Measurements from ENCODE around the gene ALDH7A1.
A peak's percentile ranks its signal among the peaks of the same experiment; 100 is the strongest.

ALDH7A1 gene

DNA sequence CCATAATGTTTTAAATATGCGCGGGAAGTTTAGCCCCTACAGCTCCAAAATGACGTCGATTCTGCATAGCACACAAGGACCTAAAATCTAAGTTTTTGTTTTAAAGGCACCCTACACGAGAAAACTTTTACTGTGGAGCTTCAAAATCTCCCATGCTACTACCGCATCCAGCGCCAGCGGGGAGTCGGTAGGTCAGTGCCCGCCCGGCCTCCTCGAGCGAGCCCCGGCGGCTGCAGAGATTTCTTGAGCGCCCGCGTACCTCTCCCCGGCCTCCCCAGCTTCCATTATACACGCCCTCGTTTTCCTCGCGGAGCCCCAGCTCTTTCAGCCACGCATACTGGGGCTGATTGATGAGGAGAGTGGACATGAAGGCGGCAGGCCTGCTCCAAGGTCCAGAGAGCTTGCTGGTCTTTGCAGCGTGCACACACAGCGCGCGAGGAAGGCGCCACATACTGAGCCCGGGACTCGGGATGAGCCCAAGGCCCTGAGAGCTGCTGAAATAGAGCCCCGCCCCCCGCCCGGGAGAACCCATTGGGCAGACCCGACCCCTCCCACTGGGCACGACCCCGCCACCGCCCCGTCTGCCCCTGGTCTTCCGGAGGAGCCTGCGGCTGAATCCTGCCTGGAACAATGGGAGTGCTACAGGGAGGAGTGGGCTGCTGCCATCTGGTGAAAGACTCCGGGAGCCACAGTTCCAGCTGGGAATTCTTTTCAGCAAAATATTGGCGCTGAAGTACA is at the start of gene ALDH7A1:
Gene ALDH7A1, minus strand, starts transcription at position 472 of the 738 bp plus-strand sequence. Its CDS starts 21 bp downstream, at position 451.
- Histone ChIP-seq H4K20me1 (ENCODE audit: low read depth, low read length) (no peaks in the 10 kb centered on the region), H3K36me3 (ENCODE audit: low read length) (no peaks in the 10 kb centered on the region), H3K27me3 (ENCODE audit: low read length) (no peaks in the 10 kb centered on the region), H2AFZ (ENCODE audit: low read depth, low read length, severe bottlenecking) (peak within 1 kb of the TSS; percentile 7), H3K9me3 (ENCODE audit: insufficient read depth, low read length) (no peaks in the 10 kb centered on the region), H3K4me2 (ENCODE audit: low read depth, low read length, poor library complexity, severe bottlenecking) (no peak within 1 kb of the TSS), H3K4me3 (ENCODE audit: insufficient read depth, low read length, poor library complexity, severe bottlenecking) (no peak within 1 kb of the TSS), H3K9me2 (replicated peaks; ENCODE audit: insufficient read depth, low read length) (no peaks in the 10 kb centered on the region), H3K79me2 (ENCODE audit: insufficient read depth, low read length) (no peaks in the 10 kb centered on the region), H3K9ac (ENCODE audit: low read length) (no peak within 1 kb of the TSS), H3F3A (ENCODE audit: insufficient read depth) (no peaks in the 10 kb centered on the region), H3K27ac (ENCODE audit: low read depth, low read length) (no peak within 1 kb of the TSS)
- TF ChIP-seq, protein P1, sequence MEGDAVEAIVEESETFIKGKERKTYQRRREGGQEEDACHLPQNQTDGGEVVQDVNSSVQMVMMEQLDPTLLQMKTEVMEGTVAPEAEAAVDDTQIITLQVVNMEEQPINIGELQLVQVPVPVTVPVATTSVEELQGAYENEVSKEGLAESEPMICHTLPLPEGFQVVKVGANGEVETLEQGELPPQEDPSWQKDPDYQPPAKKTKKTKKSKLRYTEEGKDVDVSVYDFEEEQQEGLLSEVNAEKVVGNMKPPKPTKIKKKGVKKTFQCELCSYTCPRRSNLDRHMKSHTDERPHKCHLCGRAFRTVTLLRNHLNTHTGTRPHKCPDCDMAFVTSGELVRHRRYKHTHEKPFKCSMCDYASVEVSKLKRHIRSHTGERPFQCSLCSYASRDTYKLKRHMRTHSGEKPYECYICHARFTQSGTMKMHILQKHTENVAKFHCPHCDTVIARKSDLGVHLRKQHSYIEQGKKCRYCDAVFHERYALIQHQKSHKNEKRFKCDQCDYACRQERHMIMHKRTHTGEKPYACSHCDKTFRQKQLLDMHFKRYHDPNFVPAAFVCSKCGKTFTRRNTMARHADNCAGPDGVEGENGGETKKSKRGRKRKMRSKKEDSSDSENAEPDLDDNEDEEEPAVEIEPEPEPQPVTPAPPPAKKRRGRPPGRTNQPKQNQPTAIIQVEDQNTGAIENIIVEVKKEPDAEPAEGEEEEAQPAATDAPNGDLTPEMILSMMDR (IDR thresholded peaks at IDR 0.05; ENCODE audit: insufficient read depth, low read length, poor library complexity, severe bottlenecking): no peak
- TF ChIP-seq EZH2phosphoT487 (conservative IDR thresholded peaks at IDR 0.05; ENCODE audit: low read length): no peak

DNA sequence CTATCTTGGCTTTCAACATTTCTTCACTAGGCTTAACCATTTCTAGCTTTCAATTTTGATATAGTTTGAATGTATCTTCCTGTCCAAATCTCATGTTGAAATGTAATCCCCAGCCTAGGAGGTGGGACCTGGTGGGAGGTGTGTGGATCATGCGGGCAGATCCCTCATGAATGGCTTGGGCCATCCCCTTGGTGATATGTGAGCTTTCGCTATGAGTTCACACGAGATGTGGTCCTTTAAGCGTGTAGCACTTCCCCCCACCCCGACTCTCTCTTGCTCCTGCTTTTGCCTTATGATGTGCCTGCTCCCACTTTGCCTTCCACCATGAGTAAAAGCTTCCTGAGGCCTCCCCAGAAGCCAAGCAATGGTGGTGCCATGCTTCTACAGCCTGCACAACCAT is 46.4 kb upstream of the ALDH7A1 start:
- no peaks in the 10 kb centered on the region for H3F3A ChIP-seq (ENCODE audit: insufficient read depth)
- H3K4me3 ChIP-seq (ENCODE audit: insufficient read depth, low read length, poor library complexity, severe bottlenecking): no peak overlapping the region
- peaks cover 9% of the 10 kb centered on the region; the same call in 1 of the 2 replicates for H3K9me3 ChIP-seq (ENCODE audit: insufficient read depth, low read length)
- no peak overlapping the region for H3K27ac ChIP-seq (ENCODE audit: low read depth, low read length)
- H3K36me3 ChIP-seq (ENCODE audit: low read length): 0 out of 2 replicates have a peak, but pooled peaks cover 2% of the 10 kb centered on the region
- H3K4me2 ChIP-seq (ENCODE audit: low read depth, low read length, poor library complexity, severe bottlenecking): no peak overlapping the region
- H2AFZ ChIP-seq (ENCODE audit: low read depth, low read length, severe bottlenecking): no peak overlapping the region
- no peaks in the 10 kb centered on the region for H4K20me1 ChIP-seq (ENCODE audit: low read depth, low read length)
- no peaks in the 10 kb centered on the region for H3K9me2 ChIP-seq (replicated peaks; ENCODE audit: insufficient read depth, low read length)
- no peak overlapping the region for H3K9ac ChIP-seq (ENCODE audit: low read length)
- H3K79me2 ChIP-seq (ENCODE audit: insufficient read depth, low read length): no peaks in the 10 kb centered on the region
- no peaks in the 10 kb centered on the region for H3K27me3 ChIP-seq (ENCODE audit: low read length)
- no peak for TF ChIP-seq EZH2phosphoT487 (conservative IDR thresholded peaks at IDR 0.05; ENCODE audit: low read length)
- TF ChIP-seq, protein P1 (IDR thresholded peaks at IDR 0.05; ENCODE audit: insufficient read depth, low read length, poor library complexity, severe bottlenecking): no peak

DNA sequence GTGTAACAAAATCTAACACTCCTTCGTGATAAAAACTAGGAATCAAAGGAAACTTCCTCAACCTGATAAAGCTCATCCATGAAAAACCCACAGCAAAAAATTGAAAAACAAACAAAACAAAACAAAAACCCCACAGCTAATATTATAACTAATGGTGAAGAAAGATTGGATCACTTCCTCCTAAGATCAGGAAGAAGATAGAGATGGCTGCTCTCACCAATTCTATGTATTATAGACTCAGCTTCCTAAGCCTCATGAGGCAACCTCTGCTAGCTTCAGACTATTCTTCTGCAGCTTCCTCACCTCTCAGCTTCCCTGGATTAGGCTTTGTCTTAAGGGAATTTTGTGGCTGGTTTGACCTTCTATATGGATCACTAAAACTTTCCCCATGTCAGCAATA is 45.8 kb upstream of the ALDH7A1 start:
- 0 out of 2 replicates have a peak, but pooled peaks cover 2% of the 10 kb centered on the region for H3K36me3 ChIP-seq (ENCODE audit: low read length)
- no peak overlapping the region for H3K4me2 ChIP-seq (ENCODE audit: low read depth, low read length, poor library complexity, severe bottlenecking)
- no peaks in the 10 kb centered on the region for H3K9me2 ChIP-seq (replicated peaks; ENCODE audit: insufficient read depth, low read length)
- H3K9ac ChIP-seq (ENCODE audit: low read length): no peak overlapping the region
- TF ChIP-seq, protein P1 (IDR thresholded peaks at IDR 0.05; ENCODE audit: insufficient read depth, low read length, poor library complexity, severe bottlenecking): no peak
- no peak for TF ChIP-seq EZH2phosphoT487 (conservative IDR thresholded peaks at IDR 0.05; ENCODE audit: low read length)
- H3F3A ChIP-seq (ENCODE audit: insufficient read depth): no peaks in the 10 kb centered on the region
- H3K27me3 ChIP-seq (ENCODE audit: low read length): no peaks in the 10 kb centered on the region
- peaks cover 9% of the 10 kb centered on the region; the same call in 1 of the 2 replicates for H3K9me3 ChIP-seq (ENCODE audit: insufficient read depth, low read length)
- no peaks in the 10 kb centered on the region for H3K79me2 ChIP-seq (ENCODE audit: insufficient read depth, low read length)
- no peak overlapping the region for H3K4me3 ChIP-seq (ENCODE audit: insufficient read depth, low read length, poor library complexity, severe bottlenecking)
- H4K20me1 ChIP-seq (ENCODE audit: low read depth, low read length): no peaks in the 10 kb centered on the region
- H3K27ac ChIP-seq (ENCODE audit: low read depth, low read length): no peak overlapping the region
- H2AFZ ChIP-seq (ENCODE audit: low read depth, low read length, severe bottlenecking): no peak overlapping the region
